22Rv1 (cell line): Measurements from ENCODE around the gene CREB5.

Source experiments
- H3K27ac ChIP-seq: fragments of 450-650 bp; 2 replicates; pipeline ENCODE4 v1.5.1; 2017
- CTCF ChIP-seq: fragments of 450-650 bp; IDR thresholded peaks from 2 replicates; pipeline ENCODE4 v1.5.1; 2017; ENCODE audit warnings: mild to moderate bottlenecking
- ZFX ChIP-seq: fragments of 450-650 bp; IDR thresholded peaks from 2 replicates; pipeline ENCODE4 v1.6.1; 2017; ENCODE audit warnings: antibody characterized with exemption, borderline replicate concordance

Gene CREB5

GRCh38 chr7:28579571-28579970, 167.3 kb downstream of the CREB5 start:
- no peak overlapping the region for H3K27ac ChIP-seq
- TF ChIP-seq CTCF: no peak
- TF ChIP-seq ZFX: no peak

- H3K27ac ChIP-seq: no peak overlapping the region
- TF ChIP-seq CTCF (no peak), ZFX (no peak)
These were observed 168.3 kb downstream of the CREB5 start for GRCh38 chr7:28580665-28581064.

GRCh38 chr7:28581351-28581750, 169.0 kb downstream of the CREB5 start:
- TF ChIP-seq CTCF: no peak
- H3K27ac ChIP-seq: no peak overlapping the region

GRCh38 chr7:28582226-28582625, 169.9 kb downstream of the CREB5 start:
- no peak for TF ChIP-seq CTCF
- no peak overlapping the region for H3K27ac ChIP-seq

- H3K27ac ChIP-seq: no peak overlapping the region
- TF ChIP-seq CTCF (no peak), ZFX (no peak)
These were observed 171.9 kb downstream of the CREB5 start for GRCh38 chr7:28584235-28584634.

GRCh38 chr7:28586736-28587135, 174.4 kb downstream of the CREB5 start:
- no peak overlapping the region for H3K27ac ChIP-seq
- no peak for TF ChIP-seq CTCF
- no peak for TF ChIP-seq ZFX

- no peak overlapping the region for H3K27ac ChIP-seq
- TF ChIP-seq ZFX: no peak
- no peak for TF ChIP-seq CTCF
These were observed 174.9 kb downstream of the CREB5 start for GRCh38 chr7:28587211-28587610.
